ENCODE results near the gene SLC25A1. TPM values are rescaled to one million over a fixed set of nuclear protein-coding genes. Genes with fewer than 3 reads are reported as not detected.

SLC25A1 gene
- polyA plus RNA-seq, 1 of the 3 experiments (the other 2 are of a cell fraction): 44.7 TPM

DNA sequence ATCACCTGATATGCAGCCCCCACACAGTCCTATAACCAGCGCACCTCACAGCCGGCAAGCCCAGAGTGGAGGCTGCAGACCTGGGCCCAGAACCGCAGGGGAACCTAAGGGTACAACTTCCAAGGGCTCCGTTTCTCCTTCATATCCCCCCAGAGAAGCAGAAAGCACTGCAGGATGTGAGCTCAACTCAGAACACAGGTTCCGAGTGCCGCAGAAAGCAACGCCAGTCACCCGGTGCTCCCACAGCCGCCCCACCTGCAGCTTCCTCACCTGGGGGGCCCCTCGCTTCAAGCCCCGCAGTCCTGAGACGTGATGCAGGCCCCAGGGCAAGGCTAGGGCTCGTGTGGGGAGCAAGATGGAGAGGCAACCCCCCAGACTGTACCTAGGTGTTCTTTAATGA is 45.0 kb downstream of the SLC25A1 start (continued):
- TF ChIP-seq, protein P1, sequence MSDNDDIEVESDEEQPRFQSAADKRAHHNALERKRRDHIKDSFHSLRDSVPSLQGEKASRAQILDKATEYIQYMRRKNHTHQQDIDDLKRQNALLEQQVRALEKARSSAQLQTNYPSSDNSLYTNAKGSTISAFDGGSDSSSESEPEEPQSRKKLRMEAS (IDR thresholded peaks at IDR 0.05; ENCODE audit: low read depth): no peak

DNA sequence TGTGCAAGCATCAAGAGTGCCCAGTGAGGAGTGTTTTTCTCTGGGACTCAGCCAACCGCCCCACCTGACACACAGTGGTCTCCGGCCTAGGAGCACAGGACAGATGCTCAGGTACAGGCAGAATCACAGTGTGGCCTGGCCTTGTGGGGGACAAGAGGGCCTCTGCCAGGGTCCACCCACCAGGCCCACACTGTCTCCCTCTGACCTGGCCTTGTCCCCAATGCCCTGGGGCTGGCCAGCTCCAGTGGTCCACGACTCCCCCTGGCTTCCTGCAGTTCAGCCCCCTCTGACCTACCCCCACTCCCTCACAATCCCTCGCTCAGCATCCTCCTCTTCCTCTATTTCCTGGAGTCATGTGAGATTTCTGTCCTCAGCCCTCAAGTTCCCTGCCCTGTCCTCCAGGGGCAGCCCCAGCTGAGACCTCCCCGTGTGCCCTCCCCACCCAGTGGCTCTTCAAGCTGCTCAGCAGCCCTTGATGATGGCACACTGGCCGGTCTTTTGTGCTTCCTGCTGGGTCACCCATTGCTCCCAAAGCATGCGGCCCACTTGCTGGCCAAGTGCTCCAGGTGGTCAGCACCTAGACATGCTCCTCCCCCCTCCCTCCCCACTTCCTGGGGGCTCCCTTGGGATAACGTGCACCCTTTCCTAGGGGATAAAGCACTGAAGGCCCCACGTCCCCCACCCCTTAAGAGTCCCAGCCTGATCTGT is 45.7 kb downstream of the SLC25A1 start:
- ChIA-PET CTCF (interaction anchor here (0.8 to 0.9 kb wide), 2 partner anchors 10 to 12 kb away, joined by 3 read pairs; partner anchors contain the start of gene ESS2), POLR2A (no interaction called here)
- H3K9me2 ChIP-seq: no peaks in the 10 kb centered on the region
- H3K9ac ChIP-seq: no peak overlapping the region
- no peaks in the 10 kb centered on the region for H4K20me1 ChIP-seq (ENCODE audit: insufficient read depth)
- H3K27me3 ChIP-seq (ENCODE audit: insufficient read depth): no peaks in the 10 kb centered on the region
- DNase-seq: no peak
- no peaks in the 10 kb centered on the region for H3K4me1 ChIP-seq (ENCODE audit: control insufficient read depth in 1 of 2, insufficient read depth in 2 of 2, low read depth in 1 of 2, low read length in 1 of 2)
- H3K27ac ChIP-seq (ENCODE audit: low read depth in 2 of 2, low read length in 1 of 2): no peak overlapping the region
- H3K79me2 ChIP-seq (ENCODE audit: insufficient read depth): no peaks in the 10 kb centered on the region
- no peaks in the 10 kb centered on the region for H3F3A ChIP-seq (replicated peaks; ENCODE audit: insufficient read depth)
- 90% methylated on average over 9 of the region's 9 CpGs for WGBS (ENCODE audit: low lambda C conversion rate)
- H3K4me3 ChIP-seq (ENCODE audit: low read depth in 2 of 2, low read length in 1 of 2): no peak overlapping the region
- H3K4me2 ChIP-seq: no peak overlapping the region
- peaks cover 4 to 40% of the 10 kb centered on the region in 2 experiments for H3K36me3 ChIP-seq (replicated peaks in 1 of 2; ENCODE audit: control insufficient read depth in 1 of 2, insufficient read depth in 2 of 2, low read length in 1 of 2)
- no peaks in the 10 kb centered on the region for H3K9me3 ChIP-seq
- TF ChIP-seq MXI1 (IDR thresholded peaks at IDR 0.05; ENCODE audit: low read depth, low read length): no peak
- no peak for TF ChIP-seq NFIC (IDR thresholded peaks at IDR 0.05; ENCODE audit: borderline replicate concordance)
- no peak for TF ChIP-seq TEAD4 (IDR thresholded peaks at IDR 0.05; ENCODE audit: borderline replicate concordance, insufficient read depth)
- TF ChIP-seq, protein P2, sequence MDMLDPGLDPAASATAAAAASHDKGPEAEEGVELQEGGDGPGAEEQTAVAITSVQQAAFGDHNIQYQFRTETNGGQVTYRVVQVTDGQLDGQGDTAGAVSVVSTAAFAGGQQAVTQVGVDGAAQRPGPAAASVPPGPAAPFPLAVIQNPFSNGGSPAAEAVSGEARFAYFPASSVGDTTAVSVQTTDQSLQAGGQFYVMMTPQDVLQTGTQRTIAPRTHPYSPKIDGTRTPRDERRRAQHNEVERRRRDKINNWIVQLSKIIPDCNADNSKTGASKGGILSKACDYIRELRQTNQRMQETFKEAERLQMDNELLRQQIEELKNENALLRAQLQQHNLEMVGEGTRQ (IDR thresholded peaks at IDR 0.05; ENCODE audit: borderline replicate concordance, low read depth, low read length): no peak
- TF ChIP-seq, protein P3, sequence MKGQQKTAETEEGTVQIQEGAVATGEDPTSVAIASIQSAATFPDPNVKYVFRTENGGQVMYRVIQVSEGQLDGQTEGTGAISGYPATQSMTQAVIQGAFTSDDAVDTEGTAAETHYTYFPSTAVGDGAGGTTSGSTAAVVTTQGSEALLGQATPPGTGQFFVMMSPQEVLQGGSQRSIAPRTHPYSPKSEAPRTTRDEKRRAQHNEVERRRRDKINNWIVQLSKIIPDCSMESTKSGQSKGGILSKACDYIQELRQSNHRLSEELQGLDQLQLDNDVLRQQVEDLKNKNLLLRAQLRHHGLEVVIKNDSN (IDR thresholded peaks at IDR 0.05; ENCODE audit: borderline replicate concordance, low read depth): no peak
- no peak for TF ChIP-seq RAD21 (IDR thresholded peaks at IDR 0.05; ENCODE audit: low read length)
- no peak for TF ChIP-seq FOXM1 (IDR thresholded peaks at IDR 0.05; ENCODE audit: low read depth)
- no peak for TF ChIP-seq GATA2 (CRISPR knock-in tag; IDR thresholded peaks at IDR 0.05)
- TF ChIP-seq, protein P1 (IDR thresholded peaks at IDR 0.05; ENCODE audit: low read depth): no peak
- TF ChIP-seq, protein P4, sequence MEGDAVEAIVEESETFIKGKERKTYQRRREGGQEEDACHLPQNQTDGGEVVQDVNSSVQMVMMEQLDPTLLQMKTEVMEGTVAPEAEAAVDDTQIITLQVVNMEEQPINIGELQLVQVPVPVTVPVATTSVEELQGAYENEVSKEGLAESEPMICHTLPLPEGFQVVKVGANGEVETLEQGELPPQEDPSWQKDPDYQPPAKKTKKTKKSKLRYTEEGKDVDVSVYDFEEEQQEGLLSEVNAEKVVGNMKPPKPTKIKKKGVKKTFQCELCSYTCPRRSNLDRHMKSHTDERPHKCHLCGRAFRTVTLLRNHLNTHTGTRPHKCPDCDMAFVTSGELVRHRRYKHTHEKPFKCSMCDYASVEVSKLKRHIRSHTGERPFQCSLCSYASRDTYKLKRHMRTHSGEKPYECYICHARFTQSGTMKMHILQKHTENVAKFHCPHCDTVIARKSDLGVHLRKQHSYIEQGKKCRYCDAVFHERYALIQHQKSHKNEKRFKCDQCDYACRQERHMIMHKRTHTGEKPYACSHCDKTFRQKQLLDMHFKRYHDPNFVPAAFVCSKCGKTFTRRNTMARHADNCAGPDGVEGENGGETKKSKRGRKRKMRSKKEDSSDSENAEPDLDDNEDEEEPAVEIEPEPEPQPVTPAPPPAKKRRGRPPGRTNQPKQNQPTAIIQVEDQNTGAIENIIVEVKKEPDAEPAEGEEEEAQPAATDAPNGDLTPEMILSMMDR (IDR thresholded peaks at IDR 0.05): no peak
- no peak for TF ChIP-seq SMC3 (IDR thresholded peaks at IDR 0.05; ENCODE audit: low read depth, low read length)
- TF ChIP-seq, protein P5, sequence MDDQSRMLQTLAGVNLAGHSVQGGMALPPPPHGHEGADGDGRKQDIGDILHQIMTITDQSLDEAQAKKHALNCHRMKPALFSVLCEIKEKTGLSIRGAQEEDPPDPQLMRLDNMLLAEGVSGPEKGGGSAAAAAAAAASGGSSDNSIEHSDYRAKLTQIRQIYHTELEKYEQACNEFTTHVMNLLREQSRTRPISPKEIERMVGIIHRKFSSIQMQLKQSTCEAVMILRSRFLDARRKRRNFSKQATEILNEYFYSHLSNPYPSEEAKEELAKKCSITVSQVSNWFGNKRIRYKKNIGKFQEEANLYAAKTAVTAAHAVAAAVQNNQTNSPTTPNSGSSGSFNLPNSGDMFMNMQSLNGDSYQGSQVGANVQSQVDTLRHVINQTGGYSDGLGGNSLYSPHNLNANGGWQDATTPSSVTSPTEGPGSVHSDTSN (IDR thresholded peaks at IDR 0.05): no peak
- TF ChIP-seq, protein P6, sequence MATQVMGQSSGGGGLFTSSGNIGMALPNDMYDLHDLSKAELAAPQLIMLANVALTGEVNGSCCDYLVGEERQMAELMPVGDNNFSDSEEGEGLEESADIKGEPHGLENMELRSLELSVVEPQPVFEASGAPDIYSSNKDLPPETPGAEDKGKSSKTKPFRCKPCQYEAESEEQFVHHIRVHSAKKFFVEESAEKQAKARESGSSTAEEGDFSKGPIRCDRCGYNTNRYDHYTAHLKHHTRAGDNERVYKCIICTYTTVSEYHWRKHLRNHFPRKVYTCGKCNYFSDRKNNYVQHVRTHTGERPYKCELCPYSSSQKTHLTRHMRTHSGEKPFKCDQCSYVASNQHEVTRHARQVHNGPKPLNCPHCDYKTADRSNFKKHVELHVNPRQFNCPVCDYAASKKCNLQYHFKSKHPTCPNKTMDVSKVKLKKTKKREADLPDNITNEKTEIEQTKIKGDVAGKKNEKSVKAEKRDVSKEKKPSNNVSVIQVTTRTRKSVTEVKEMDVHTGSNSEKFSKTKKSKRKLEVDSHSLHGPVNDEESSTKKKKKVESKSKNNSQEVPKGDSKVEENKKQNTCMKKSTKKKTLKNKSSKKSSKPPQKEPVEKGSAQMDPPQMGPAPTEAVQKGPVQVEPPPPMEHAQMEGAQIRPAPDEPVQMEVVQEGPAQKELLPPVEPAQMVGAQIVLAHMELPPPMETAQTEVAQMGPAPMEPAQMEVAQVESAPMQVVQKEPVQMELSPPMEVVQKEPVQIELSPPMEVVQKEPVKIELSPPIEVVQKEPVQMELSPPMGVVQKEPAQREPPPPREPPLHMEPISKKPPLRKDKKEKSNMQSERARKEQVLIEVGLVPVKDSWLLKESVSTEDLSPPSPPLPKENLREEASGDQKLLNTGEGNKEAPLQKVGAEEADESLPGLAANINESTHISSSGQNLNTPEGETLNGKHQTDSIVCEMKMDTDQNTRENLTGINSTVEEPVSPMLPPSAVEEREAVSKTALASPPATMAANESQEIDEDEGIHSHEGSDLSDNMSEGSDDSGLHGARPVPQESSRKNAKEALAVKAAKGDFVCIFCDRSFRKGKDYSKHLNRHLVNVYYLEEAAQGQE (IDR thresholded peaks at IDR 0.05; ENCODE audit: low read depth, low read length): no peak
- no peak for TF ChIP-seq TCF12 (IDR thresholded peaks at IDR 0.05)
- TF ChIP-seq, protein P7, sequence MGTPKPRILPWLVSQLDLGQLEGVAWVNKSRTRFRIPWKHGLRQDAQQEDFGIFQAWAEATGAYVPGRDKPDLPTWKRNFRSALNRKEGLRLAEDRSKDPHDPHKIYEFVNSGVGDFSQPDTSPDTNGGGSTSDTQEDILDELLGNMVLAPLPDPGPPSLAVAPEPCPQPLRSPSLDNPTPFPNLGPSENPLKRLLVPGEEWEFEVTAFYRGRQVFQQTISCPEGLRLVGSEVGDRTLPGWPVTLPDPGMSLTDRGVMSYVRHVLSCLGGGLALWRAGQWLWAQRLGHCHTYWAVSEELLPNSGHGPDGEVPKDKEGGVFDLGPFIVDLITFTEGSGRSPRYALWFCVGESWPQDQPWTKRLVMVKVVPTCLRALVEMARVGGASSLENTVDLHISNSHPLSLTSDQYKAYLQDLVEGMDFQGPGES (IDR thresholded peaks at IDR 0.05; ENCODE audit: low read depth, low read length): no peak
- TF ChIP-seq ELF1 (IDR thresholded peaks at IDR 0.05): no peak
- TF ChIP-seq CHD2 (IDR thresholded peaks at IDR 0.05; ENCODE audit: low read length, partially characterized antibody): no peak
- no peak for TF ChIP-seq MEF2A (IDR thresholded peaks at IDR 0.05; ENCODE audit: borderline replicate concordance, low read depth)
- TF ChIP-seq RCOR1 (IDR thresholded peaks at IDR 0.05; ENCODE audit: low read length): no peak
- TF ChIP-seq GABPA (IDR thresholded peaks at IDR 0.05; ENCODE audit: low read depth): no peak
- no peak overlapping the region for H2AFZ ChIP-seq (ENCODE audit: low read depth)
